Upper lobe of right lung (tissue), 1 donor: ENCODE measurements around the gene TBRG4. TPM values are rescaled to one million over a fixed set of nuclear protein-coding genes. Genes with fewer than 3 reads are reported as not detected.

Experiments used
- ATAC-seq: fragments of 200-7000 bp; cut with Tn5 transposase; one replicate; pipeline ENCODE4 v1.9.1; 2020; ENCODE audit warnings: mild to moderate bottlenecking, moderate library complexity
- DNase-seq: peaks from one replicate; pipeline ENCODE4 v3.0.0-alpha.2; 2020
- H3K27ac ChIP-seq: fragments of 200-600 bp; one replicate; pipeline ENCODE4 v1.8.0; 2022
- H3K27me3 ChIP-seq: fragments of 200-600 bp; one replicate; pipeline ENCODE4 v1.8.0; 2022; ENCODE audit warnings: mild to moderate bottlenecking
- H3K36me3 ChIP-seq: fragments of 200-600 bp; one replicate; pipeline ENCODE4 v1.8.0; 2022
- H3K4me1 ChIP-seq: fragments of 200-600 bp; one replicate; pipeline ENCODE4 v1.8.0; 2022
- H3K4me3 ChIP-seq: fragments of 200-600 bp; one replicate; pipeline ENCODE4 v1.8.0; 2022; ENCODE audit warnings: mild to moderate bottlenecking
- H3K9me3 ChIP-seq: fragments of 200-600 bp; one replicate; pipeline ENCODE4 v1.8.0; 2022
- CTCF ChIP-seq: fragments of 200-600 bp; IDR thresholded peaks from one replicate; pipeline ENCODE4 v1.8.0; 2022; ENCODE audit warnings: antibody characterized with exemption
- intact Hi-C: fragments of 100-400 bp; cut with DNase I; formaldehyde crosslinking; loops from one replicate; pipeline ENCODE4 v1.11.0; 2022
- total RNA-seq: library from RNA; stranded (reverse); fragmentation: NEBNext Ultra II Directional; extraction: Animal tissue kit (Norgen Biotek cat#: 25700); gene quantifications from one replicate; pipeline ENCODE4 v1.2.1, GENCODE V29; 2021
- donor health status: DM: no; HTN: yes; CAD: no; lungs with severe emphysema.

TBRG4 gene
- total RNA-seq, 1 donor from 2014 or later = 59.4 TPM

GRCh38 chr7:45147858-45148652, 36.6 kb upstream of the TBRG4 start:
- Histone ChIP-seq H3K4me1 (no peaks in the 10 kb centered on the region), H3K36me3 (no peaks in the 10 kb centered on the region), H3K27me3 (peaks cover 25% of the 10 kb centered on the region), H3K4me3 (no peak overlapping the region), H3K27ac (no peak overlapping the region), H3K9me3 (no peaks in the 10 kb centered on the region)
- DNase-seq = peak; percentile 60
- intact Hi-C loops = no loop called here
- TF ChIP-seq CTCF = no peak
- no peak for ATAC-seq

GRCh38 chr7:45146531-45147379, 35.3 kb upstream of the TBRG4 start:
- no peak for TF ChIP-seq CTCF
- intact Hi-C loops = no loop called here
- Histone ChIP-seq H3K9me3 (no peaks in the 10 kb centered on the region), H3K4me3 (no peak overlapping the region), H3K27me3 (peaks cover 25% of the 10 kb centered on the region), H3K4me1 (no peaks in the 10 kb centered on the region), H3K36me3 (no peaks in the 10 kb centered on the region), H3K27ac (no peak overlapping the region)
- DNase-seq = peak; percentile 64
- no peak for ATAC-seq

- ATAC-seq = no peak
Observed at GRCh38 chr7:45145881-45146280, 34.4 kb upstream of the TBRG4 start.

GRCh38 chr7:45143616-45144015, 32.1 kb upstream of the TBRG4 start:
- peaks cover 19% of the 10 kb centered on the region for H3K27me3 ChIP-seq
- ATAC-seq (no peak), DNase-seq (no peak)
- intact Hi-C loops = no loop called here
- H3K4me1 ChIP-seq = no peaks in the 10 kb centered on the region
- H3K27ac ChIP-seq = no peak overlapping the region
- TF ChIP-seq CTCF = no peak
- H3K36me3 ChIP-seq = no peaks in the 10 kb centered on the region
- H3K9me3 ChIP-seq = no peaks in the 10 kb centered on the region
- H3K4me3 ChIP-seq = no peak overlapping the region

More at GRCh38 chr7:45145881-45146280, 34.4 kb upstream of the TBRG4 start:
- Histone ChIP-seq H3K4me3 (no peak overlapping the region), H3K36me3 (no peaks in the 10 kb centered on the region), H3K9me3 (no peaks in the 10 kb centered on the region), H3K4me1 (no peaks in the 10 kb centered on the region), H3K27ac (no peak overlapping the region), H3K27me3 (peaks cover 23% of the 10 kb centered on the region)
- intact Hi-C loops = no loop called here
- peak; percentile 43 for DNase-seq
- no peak for TF ChIP-seq CTCF

GRCh38 chr7:45140827-45141226, 29.3 kb upstream of the TBRG4 start:
- H3K4me3 ChIP-seq = no peak overlapping the region
- no peak for TF ChIP-seq CTCF
- H3K36me3 ChIP-seq = no peaks in the 10 kb centered on the region
- H3K27me3 ChIP-seq = peaks cover 4% of the 10 kb centered on the region
- H3K27ac ChIP-seq = no peak overlapping the region
- no peaks in the 10 kb centered on the region for H3K4me1 ChIP-seq
- DNase-seq (no peak), ATAC-seq (no peak)
- H3K9me3 ChIP-seq = no peaks in the 10 kb centered on the region
- intact Hi-C loops = no loop called here
